ENCODE results near the gene SMIM8.
"Not testable (repeated sequence)": the region's sequence is repeated elsewhere in the genome, so short reads cannot be mapped to it uniquely, and the experiment has no call there.

GRCh38 chr6:87323880-87324279 is 1.5 kb downstream of the SMIM8 start:
- TF ChIP-seq CTCF (IDR thresholded peaks at IDR 0.05; ENCODE audit: insufficient read depth, low read depth, low read length); EZH2 (IDR thresholded peaks at IDR 0.05; ENCODE audit: insufficient read depth, low read length): not testable (repeated sequence)
